HEK293T (cell line): ENCODE data around the gene HOXC11.

ENCODE experiments used
- CTCF ChIA-PET: fragments of 350-600 bp; formaldehyde crosslinking; extraction: SDS; loops from one replicate; lab custom pipeline; 2021; ENCODE audit warnings: antibody characterized with exemption, inconsistent platforms; lab: Yijun Ruan, JAX
- POLR2A ChIA-PET: fragments of 350-600 bp; formaldehyde crosslinking; extraction: SDS; loops from one replicate; lab custom pipeline; 2020; ENCODE audit warnings: antibody characterized with exemption, inconsistent platforms; lab: Yijun Ruan, JAX
- DNase-seq: peaks from one replicate; pipeline ENCODE4 v3.0.0; 2012; ENCODE audit warnings: mixed read lengths; ENCODE audit errors: extremely low spot score
- ARNT ChIP-seq: fragments of 450-650 bp; IDR thresholded peaks from 2 replicates; pipeline ENCODE4 v1.6.1; 2017; ENCODE audit warnings: mild to moderate bottlenecking
- BHLHE40 ChIP-seq: fragments of 450-650 bp; IDR thresholded peaks from 2 replicates; pipeline ENCODE4 v1.6.1; 2016; ENCODE audit warnings: mild to moderate bottlenecking, moderate library complexity, borderline replicate concordance
- CTBP1 ChIP-seq: fragments of 450-650 bp; IDR thresholded peaks from 2 replicates; pipeline ENCODE4 v1.6.1; 2016; ENCODE audit warnings: borderline replicate concordance
- ELF4 ChIP-seq: fragments of 450-650 bp; IDR thresholded peaks from 2 replicates; pipeline ENCODE4 v1.6.1; 2017; ENCODE audit warnings: antibody characterized with exemption
- FOXA1 ChIP-seq: fragments of 450-650 bp; IDR thresholded peaks from 2 replicates; pipeline ENCODE4 v1.6.1; 2016; ENCODE audit warnings: mild to moderate bottlenecking
- FOXK2 ChIP-seq: fragments of 450-650 bp; IDR thresholded peaks from 2 replicates; pipeline ENCODE4 v1.6.1; 2016; ENCODE audit warnings: mild to moderate bottlenecking
- FOXM1 ChIP-seq: fragments of 450-650 bp; IDR thresholded peaks from 2 replicates; pipeline ENCODE4 v1.6.1; 2017; ENCODE audit warnings: mild to moderate bottlenecking, borderline replicate concordance
- HDGF ChIP-seq: fragments of 450-650 bp; IDR thresholded peaks from 2 replicates; pipeline ENCODE4 v1.6.1; 2017; ENCODE audit warnings: antibody characterized with exemption, borderline replicate concordance
- L3MBTL2 ChIP-seq: fragments of 450-650 bp; conservative IDR thresholded peaks from 2 replicates; pipeline ENCODE4 v1.6.1; 2016; ENCODE audit warnings: mild to moderate bottlenecking
- LEF1 ChIP-seq: fragments of 450-650 bp; IDR thresholded peaks from 2 replicates; pipeline ENCODE4 v1.6.1; 2017; ENCODE audit warnings: mild to moderate bottlenecking, borderline replicate concordance
- NFRKB ChIP-seq: fragments of 450-650 bp; IDR thresholded peaks from 2 replicates; pipeline ENCODE4 v1.6.1; 2016; ENCODE audit warnings: mild to moderate bottlenecking, moderate library complexity
- SP1 ChIP-seq: fragments of 450-650 bp; IDR thresholded peaks from 2 replicates; pipeline ENCODE4 v1.6.1; 2017
- SUZ12 ChIP-seq: fragments of 450-650 bp; IDR thresholded peaks from 2 replicates; pipeline ENCODE4 v1.6.1; 2016; ENCODE audit warnings: mild to moderate bottlenecking
- TARDBP ChIP-seq: fragments of 450-650 bp; IDR thresholded peaks from 2 replicates; pipeline ENCODE4 v1.6.1; 2016
- ZNF384 ChIP-seq: fragments of 450-650 bp; IDR thresholded peaks from 2 replicates; pipeline ENCODE4 v1.6.1; 2016
- TF ChIP-seq, protein P1 (sequence below): fragments of 450-650 bp; IDR thresholded peaks from 2 replicates; pipeline ENCODE4 v1.6.1; 2016

The HOXC11 gene

DNA sequence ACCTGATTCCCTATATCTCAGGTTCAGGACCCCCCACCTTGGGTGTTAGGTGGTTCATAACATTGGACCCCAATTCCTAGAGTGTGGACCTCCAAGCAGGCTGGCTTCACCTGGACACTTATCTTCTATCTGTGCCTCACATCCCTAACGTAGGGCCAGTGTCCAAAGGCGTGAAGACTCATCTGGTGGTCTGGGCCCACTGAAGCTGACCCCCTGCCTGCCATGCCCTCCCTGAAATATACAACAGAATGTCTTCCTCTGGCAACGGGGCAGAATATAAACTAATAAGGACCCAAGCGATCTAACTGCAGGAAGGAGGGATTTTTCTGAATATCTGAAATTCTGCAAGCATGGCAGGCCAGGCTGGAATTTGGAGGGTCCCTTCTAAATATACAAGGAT lies 28.7 kb upstream of the HOXC11 start:
- CTCF ChIA-PET: interaction anchor here (0.8 kb wide), 1 partner anchor 24 kb away, joined by 3 read pairs; no protein-coding TSS in a partner anchor
- TF ChIP-seq ELF4: no peak
- no peak for TF ChIP-seq FOXM1
- no peak for TF ChIP-seq SP1
- no peak for TF ChIP-seq CTBP1
- TF ChIP-seq SUZ12: no peak
- no peak for TF ChIP-seq FOXK2
- TF ChIP-seq TARDBP: no peak
- TF ChIP-seq, protein P1, sequence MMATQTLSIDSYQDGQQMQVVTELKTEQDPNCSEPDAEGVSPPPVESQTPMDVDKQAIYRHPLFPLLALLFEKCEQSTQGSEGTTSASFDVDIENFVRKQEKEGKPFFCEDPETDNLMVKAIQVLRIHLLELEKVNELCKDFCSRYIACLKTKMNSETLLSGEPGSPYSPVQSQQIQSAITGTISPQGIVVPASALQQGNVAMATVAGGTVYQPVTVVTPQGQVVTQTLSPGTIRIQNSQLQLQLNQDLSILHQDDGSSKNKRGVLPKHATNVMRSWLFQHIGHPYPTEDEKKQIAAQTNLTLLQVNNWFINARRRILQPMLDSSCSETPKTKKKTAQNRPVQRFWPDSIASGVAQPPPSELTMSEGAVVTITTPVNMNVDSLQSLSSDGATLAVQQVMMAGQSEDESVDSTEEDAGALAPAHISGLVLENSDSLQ: no peak
- DNase-seq: no peak
- POLR2A ChIA-PET: no interaction called here

DNA sequence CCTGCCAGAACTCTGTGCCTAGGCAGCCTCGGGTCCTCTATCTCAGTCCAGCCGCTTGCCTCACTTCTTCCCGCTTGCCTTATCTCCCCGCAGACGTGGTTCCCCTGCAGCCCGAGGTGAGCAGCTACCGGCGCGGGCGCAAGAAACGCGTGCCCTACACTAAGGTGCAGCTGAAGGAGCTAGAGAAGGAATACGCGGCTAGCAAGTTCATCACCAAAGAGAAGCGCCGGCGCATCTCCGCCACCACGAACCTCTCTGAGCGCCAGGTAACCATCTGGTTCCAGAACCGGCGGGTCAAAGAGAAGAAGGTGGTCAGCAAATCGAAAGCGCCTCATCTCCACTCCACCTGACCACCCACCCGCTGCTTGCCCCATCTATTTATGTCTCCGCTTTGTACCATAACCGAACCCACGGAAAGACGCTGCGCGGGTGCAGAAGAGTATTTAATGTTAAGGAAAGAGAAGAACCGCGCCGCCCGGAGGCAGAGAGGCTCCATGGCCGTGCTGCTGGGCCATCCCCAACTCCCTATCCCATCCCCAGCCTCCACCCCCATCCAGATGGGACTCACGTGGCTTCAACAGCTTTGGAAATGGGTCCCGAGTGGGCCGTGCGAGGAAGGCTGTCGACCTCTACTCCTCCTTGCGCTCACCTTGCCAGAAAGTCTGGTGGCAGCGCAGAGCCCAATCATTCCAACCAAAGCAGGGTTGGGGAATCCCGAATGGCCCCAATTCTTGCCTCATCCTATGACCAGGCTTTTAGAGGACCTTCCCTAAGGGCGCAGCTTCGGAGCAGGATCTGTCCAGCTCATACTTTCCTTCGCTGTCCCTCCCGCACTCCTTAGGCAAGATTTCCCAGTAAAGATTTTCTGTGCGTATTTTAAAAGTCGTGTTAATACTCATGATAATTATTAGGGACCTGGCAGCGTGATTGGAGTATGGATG lies 27.7 kb upstream of the HOXC11 start:
- no peak for TF ChIP-seq SUZ12
- no peak for TF ChIP-seq BHLHE40
- TF ChIP-seq ARNT: no peak
- TF ChIP-seq FOXM1: no peak
- TF ChIP-seq, protein P1: no peak
- TF ChIP-seq TARDBP: no peak
- no peak for TF ChIP-seq FOXK2
- TF ChIP-seq L3MBTL2: no peak
- TF ChIP-seq NFRKB: no peak
- no peak for TF ChIP-seq LEF1
- TF ChIP-seq FOXA1: no peak
- TF ChIP-seq SP1: no peak
- no peak for TF ChIP-seq ZNF384
- TF ChIP-seq ELF4: no peak
- TF ChIP-seq CTBP1: no peak
- no peak for TF ChIP-seq HDGF
- CTCF ChIA-PET: interaction anchor here (0.7 to 0.9 kb wide), 4 partner anchors 11 to 40 kb away, joined by 3 read pairs; partner anchors contain the start of gene HOXC10
- DNase-seq: no peak
- POLR2A ChIA-PET: interaction anchor here (1.3 kb wide), 1 partner anchor 18 kb away, joined by 4 read pairs; no protein-coding TSS in a partner anchor

DNA sequence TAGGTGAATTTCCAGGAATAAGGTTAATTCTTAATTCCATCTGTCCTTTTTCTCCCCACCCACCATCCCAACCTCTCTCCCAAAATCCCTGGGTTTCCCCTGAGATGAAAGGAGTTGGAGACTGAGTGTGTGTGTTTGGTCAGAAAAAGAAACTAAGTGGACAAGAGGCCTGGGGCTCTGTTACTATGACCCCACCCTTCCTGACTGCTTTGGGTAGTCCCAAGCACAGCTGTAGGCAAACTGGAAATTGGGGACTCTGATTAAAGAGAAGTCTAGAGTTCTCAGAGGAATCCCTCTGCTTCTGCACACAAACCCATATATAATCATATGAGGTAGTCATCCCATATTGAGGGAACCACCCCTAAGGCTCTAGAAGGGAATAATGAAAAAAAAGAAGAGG lies 25.2 kb upstream of the HOXC11 start:
- no peak for TF ChIP-seq LEF1
- TF ChIP-seq SUZ12: no peak
- TF ChIP-seq BHLHE40: no peak
- TF ChIP-seq HDGF: no peak
- no peak for TF ChIP-seq CTBP1
- no peak for TF ChIP-seq FOXM1
- no peak for TF ChIP-seq L3MBTL2
- TF ChIP-seq, protein P1: no peak
- no peak for TF ChIP-seq ZNF384
- no peak for TF ChIP-seq NFRKB
- TF ChIP-seq SP1: no peak
- no peak for TF ChIP-seq ELF4
- ChIA-PET CTCF (no interaction called here), POLR2A (no interaction called here)
- DNase-seq: no peak

DNA sequence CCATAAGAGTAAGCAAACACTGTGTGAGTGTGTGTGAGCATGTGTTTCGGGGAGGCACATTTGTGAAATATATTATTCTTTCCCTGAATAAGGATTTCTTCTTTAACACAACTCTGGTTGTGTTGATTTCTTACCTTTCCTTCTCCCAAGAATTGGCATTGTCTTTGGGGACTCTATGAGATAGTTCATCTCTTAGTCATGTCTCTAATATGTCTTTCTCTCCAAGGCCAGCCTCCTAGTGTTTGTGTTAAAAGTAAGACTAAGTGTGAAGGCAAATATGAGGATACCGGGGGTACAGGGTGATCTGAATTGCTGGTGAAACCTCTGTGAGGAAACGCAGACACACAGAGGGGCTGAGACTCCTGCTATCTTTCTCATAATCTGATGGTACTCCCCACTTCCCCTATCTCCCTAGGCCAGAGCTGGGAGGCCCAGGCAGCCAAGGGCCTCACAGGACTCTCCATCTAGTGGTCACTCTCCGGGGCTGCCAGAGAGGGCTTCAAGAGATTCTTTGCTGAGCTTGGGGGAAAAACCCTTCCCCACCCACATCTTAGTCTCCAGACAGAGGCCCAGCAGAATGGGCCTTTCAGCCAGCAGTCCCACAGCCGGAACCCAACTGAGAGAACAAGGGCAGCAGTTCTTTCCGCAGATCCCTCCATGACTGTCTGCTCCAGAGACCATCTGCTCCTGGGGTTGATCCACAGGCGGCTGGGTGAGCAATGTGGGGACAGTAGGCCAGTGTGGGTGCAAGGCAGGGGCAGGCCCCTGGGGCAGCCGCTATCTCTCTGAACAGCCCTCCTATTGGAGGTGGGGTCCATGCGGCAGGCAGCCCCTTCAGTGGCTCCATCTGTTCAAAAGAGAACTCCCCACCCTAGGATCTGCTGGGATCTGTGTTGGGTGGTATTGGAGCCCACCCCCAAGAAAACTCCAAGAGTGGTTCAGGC lies 24.0 kb upstream of the HOXC11 start:
- DNase-seq: no peak
- CTCF ChIA-PET: interaction anchor here (1.1 kb wide), 1 partner anchor 9 kb away, joined by 3 read pairs; no protein-coding TSS in a partner anchor
- POLR2A ChIA-PET: no interaction called here
- TF ChIP-seq L3MBTL2 (no peak), NFRKB (no peak), HDGF (no peak), LEF1 (no peak), BHLHE40 (no peak), ARNT (no peak), SP1 (no peak), FOXA1 (no peak), CTBP1 (no peak), FOXM1 (no peak), SUZ12 (no peak), ELF4 (no peak), ZNF384 (no peak), FOXK2 (no peak), TARDBP (no peak)
- TF ChIP-seq, protein P1: no peak
